HEK293T (cell line): Measurements from ENCODE around the gene C16orf74.

Experiments used
- BHLHE40 ChIP-seq: fragments of 450-650 bp; IDR thresholded peaks from 2 replicates; pipeline ENCODE4 v1.6.1; 2016; ENCODE audit warnings: mild to moderate bottlenecking, moderate library complexity, borderline replicate concordance
- SP1 ChIP-seq: fragments of 450-650 bp; IDR thresholded peaks from 2 replicates; pipeline ENCODE4 v1.6.1; 2017
- SUZ12 ChIP-seq: fragments of 450-650 bp; IDR thresholded peaks from 2 replicates; pipeline ENCODE4 v1.6.1; 2016; ENCODE audit warnings: mild to moderate bottlenecking
- TARDBP ChIP-seq: fragments of 450-650 bp; IDR thresholded peaks from 2 replicates; pipeline ENCODE4 v1.6.1; 2016
- ZNF384 ChIP-seq: fragments of 450-650 bp; IDR thresholded peaks from 2 replicates; pipeline ENCODE4 v1.6.1; 2016

- TF ChIP-seq BHLHE40, result no peak
- no peak for TF ChIP-seq ZNF384
- no peak for TF ChIP-seq TARDBP
- TF ChIP-seq SP1, result no peak
- no peak for TF ChIP-seq SUZ12
These were observed 73.4 kb downstream of the C16orf74 start for GRCh38 chr16:85677383-85677967.
